H1 (cell line): ENCODE results near the gene AIG1. TPM values are rescaled to one million over a fixed set of nuclear protein-coding genes. Genes with fewer than 3 reads are reported as not detected.

Experiments
- CTCF ChIA-PET: fragments of 300-600 bp; sonication (Branson Sonifier 250); formaldehyde crosslinking; loops from one replicate; lab custom pipeline; 2021; ENCODE audit not compliant: partially characterized antibody; lab: Charles Lee
- POLR2A ChIA-PET: fragments of 300-600 bp; sonication (Branson Sonifier 250); formaldehyde crosslinking; loops from one replicate; lab custom pipeline; 2021; ENCODE audit warnings: inconsistent platforms; ENCODE audit not compliant: partially characterized antibody; lab: Charles Lee
- DNase-seq, 2 experiments: peaks; one replicate each; pipeline versions ENCODE4 v3.0.0 to v3.0.0-alpha.2; 2010 to 2022; ENCODE audit warnings: low spot score in 2 of 2, low read depth in 1 of 2, mixed read lengths in 1 of 2
- FAIRE-seq: peaks from 2 replicates; lab custom pipeline; 2011; peaks lifted over from hg19 to GRCh38; lab: Jason Lieb, UNC
- H2AFZ ChIP-seq: 2 replicates; pipeline ENCODE4 v1.8.1; 2012; ENCODE audit warnings: low read length, inconsistent platforms
- H2AK5ac ChIP-seq: 2 replicates; pipeline ENCODE4 v1.6.1; 2013; ENCODE audit warnings: low read depth, low read length
- H2BK120ac ChIP-seq: replicated peaks from 2 replicates; pipeline ENCODE3; 2013; ENCODE audit warnings: low read depth, low read length, inconsistent platforms
- H2BK12ac ChIP-seq: 2 replicates; pipeline ENCODE4 v1.6.1; 2013; ENCODE audit warnings: low read depth, low read length
- H2BK15ac ChIP-seq: 2 replicates; pipeline ENCODE4 v1.6.1; 2013; ENCODE audit warnings: low read length
- H2BK20ac ChIP-seq: 2 replicates; pipeline ENCODE4 v1.6.1; 2013; ENCODE audit warnings: low read length
- H2BK5ac ChIP-seq: 2 replicates; pipeline ENCODE4 v1.6.1; 2013; ENCODE audit warnings: low read depth, low read length
- H3K14ac ChIP-seq: 2 replicates; pipeline ENCODE4 v1.6.1; 2013; ENCODE audit warnings: inconsistent platforms; ENCODE audit not compliant: insufficient read length
- H3K18ac ChIP-seq: 2 replicates; pipeline ENCODE4 v1.6.1; 2013; ENCODE audit warnings: low read length; ENCODE audit errors: extremely low read depth
- H3K23ac ChIP-seq: 2 replicates; pipeline ENCODE4 v1.6.1; 2013; ENCODE audit warnings: inconsistent platforms; ENCODE audit not compliant: insufficient read length
- H3K23me2 ChIP-seq: 2 replicates; pipeline ENCODE4 v1.6.1; 2013; ENCODE audit warnings: low read depth, low read length
- H3K27ac ChIP-seq: 2 replicates; pipeline ENCODE4 v1.6.1; 2011; ENCODE audit warnings: low read depth, low read length, inconsistent platforms
- H3K27me3 ChIP-seq, 4 experiments: replicated peaks in 1 of 4; 1 replicate in 1 of 4; 2 replicates in 3 of 4; pipeline versions ENCODE4 v1.6.1 to v1.8.1; 2011 to 2013; ENCODE audit warnings: low read length in 3 of 4, mild to moderate bottlenecking in 3 of 4, inconsistent platforms in 2 of 4, mixed read lengths in 2 of 4, moderate library complexity in 1 of 4; ENCODE audit not compliant: control insufficient read depth in 3 of 4, insufficient read depth in 3 of 4; ENCODE audit errors: extremely low read depth in 1 of 4
- H3K36me3 ChIP-seq, 4 experiments: 2 replicates each; pipeline versions ENCODE4 v1.6.1 to v1.8.1; 2011 to 2013; ENCODE audit warnings: mild to moderate bottlenecking in 4 of 4, low read length in 3 of 4, moderate library complexity in 2 of 4, control low read depth in 1 of 4, inconsistent platforms in 1 of 4; ENCODE audit not compliant: insufficient read depth in 4 of 4, control insufficient read depth in 2 of 4
- H3K4ac ChIP-seq: replicated peaks from 2 replicates; pipeline ENCODE3; 2013; ENCODE audit warnings: low read length, low read depth, mixed read lengths, inconsistent platforms; ENCODE audit not compliant: insufficient read length
- H3K4me1 ChIP-seq, 4 experiments: replicated peaks in 1 of 4; 1 replicate in 1 of 4; 2 replicates in 3 of 4; pipeline versions ENCODE4 v1.6.1 to v1.8.1; 2011 to 2013; ENCODE audit warnings: low read length in 3 of 4, inconsistent platforms in 2 of 4, mixed read lengths in 1 of 4; ENCODE audit not compliant: insufficient read depth in 4 of 4, control insufficient read depth in 3 of 4
- H3K4me2 ChIP-seq, 2 experiments: 2 replicates each; pipeline versions ENCODE4 v1.6.1 to v1.8.1; 2011 to 2013; ENCODE audit warnings: low read depth in 2 of 2, low read length in 2 of 2, control low read depth in 1 of 2, inconsistent platforms in 1 of 2, mild to moderate bottlenecking in 1 of 2; ENCODE audit not compliant: insufficient read depth in 1 of 2
- H3K4me3 ChIP-seq, 4 experiments: fragments of 200-600, 300-600 bp in 1 of 4; sonication (generic), shearing (Covaris generic), sonication (Bioruptor Twin) in 1 of 4; 2 replicates each; pipeline versions ENCODE4 v1.5.1 to v1.8.1; 2011 to 2016; ENCODE audit warnings: low read length in 4 of 4, low read depth in 3 of 4, control low read depth in 2 of 4, inconsistent platforms in 2 of 4, mild to moderate bottlenecking in 2 of 4, mixed read lengths in 1 of 4, moderate library complexity in 1 of 4; ENCODE audit not compliant: insufficient read depth in 2 of 4; ENCODE audit errors: extremely low read depth in 1 of 4
- H3K56ac ChIP-seq: replicated peaks from 2 replicates; pipeline ENCODE3; 2013; ENCODE audit warnings: low read depth, mild to moderate bottlenecking, mixed read lengths, low read length, inconsistent platforms; ENCODE audit not compliant: insufficient read length
- H3K79me1 ChIP-seq: 2 replicates; pipeline ENCODE4 v1.6.1; 2013; ENCODE audit warnings: low read depth, low read length, control low read depth
- H3K79me2 ChIP-seq, 2 experiments: 2 replicates each; pipeline versions ENCODE4 v1.6.1 to v1.8.1; 2012 to 2013; ENCODE audit warnings: low read length in 2 of 2, mild to moderate bottlenecking in 2 of 2, inconsistent platforms in 1 of 2; ENCODE audit not compliant: insufficient read depth in 2 of 2, control insufficient read depth in 1 of 2
- H3K9ac ChIP-seq, 4 experiments: replicated peaks in 1 of 4; 1 replicate in 1 of 4; 2 replicates in 3 of 4; pipeline versions ENCODE4 v1.6.1 to v1.8.1; 2011 to 2013; ENCODE audit warnings: low read depth in 3 of 4, low read length in 3 of 4, control low read depth in 2 of 4, mild to moderate bottlenecking in 2 of 4, moderate library complexity in 2 of 4, inconsistent platforms in 1 of 4; ENCODE audit errors: extremely low read depth in 1 of 4
- H3K9me3 ChIP-seq, 2 experiments: 2 replicates each; pipeline versions ENCODE4 v1.6.1 to v1.8.1; 2012 to 2013; ENCODE audit warnings: mild to moderate bottlenecking in 2 of 2, moderate library complexity in 2 of 2, control low read depth in 1 of 2, inconsistent platforms in 1 of 2, low read depth in 1 of 2, low read length in 1 of 2, mixed read lengths in 1 of 2; ENCODE audit not compliant: insufficient read depth in 2 of 2
- H4K20me1 ChIP-seq, 2 experiments: replicated peaks in 1 of 2; 2 replicates each; pipeline versions ENCODE3 to v1.8.1; 2011 to 2013; ENCODE audit warnings: inconsistent platforms in 2 of 2, low read length in 2 of 2, mild to moderate bottlenecking in 1 of 2; ENCODE audit not compliant: insufficient read depth in 2 of 2, control insufficient read depth in 1 of 2
- H4K5ac ChIP-seq: 2 replicates; pipeline ENCODE4 v1.6.1; 2013; ENCODE audit warnings: low read length, low read depth, mixed read lengths, inconsistent platforms; ENCODE audit not compliant: insufficient read length
- H4K8ac ChIP-seq: 2 replicates; pipeline ENCODE4 v1.8.0; 2013; ENCODE audit warnings: mild to moderate bottlenecking, moderate library complexity, low read length, inconsistent platforms; ENCODE audit not compliant: insufficient read depth; ENCODE audit errors: extremely low read depth
- H4K91ac ChIP-seq: replicated peaks from 2 replicates; pipeline ENCODE3; 2013; ENCODE audit warnings: low read length, mixed read lengths, inconsistent platforms; ENCODE audit not compliant: insufficient read length
- E2F6 ChIP-seq: IDR thresholded peaks from 2 replicates; pipeline ENCODE4 v1.6.1; 2012; ENCODE audit warnings: inconsistent platforms
- WGBS, 2 experiments: shearing (Covaris generic) in 1 of 2; methylation state at CpG; one replicate each; pipeline versions ENCODE4 v1.1.6 to v1.1.7; 2013 to 2015; ENCODE audit warnings: low lambda C conversion rate in 2 of 2, mixed read lengths in 2 of 2, inconsistent platforms in 1 of 2, low coverage in 1 of 2, missing lambda C conversion rate in 1 of 2; ENCODE audit not compliant: insufficient replicate concordance in 2 of 2, insufficient coverage in 1 of 2, insufficient read length in 1 of 2; ENCODE audit errors: extremely low coverage in 1 of 2, missing lambda C conversion rate in 1 of 2; 5-methylcytosine and 5-hydroxymethylcytosine counted together
- polyA plus RNA-seq, 7 experiments: library from polyadenylated mRNA; depleted of rRNA in 3 of 7; stranded (reverse) in 5 of 7; unstranded in 2 of 7; fragments of >200 nt in 5 of 7; fragments of 200-250 nt in 2 of 7; gene quantifications; 1 replicate in 5 of 7; 2 replicates in 1 of 7; 4 replicates in 1 of 7; pipeline versions ENCODE4 v1.2.1 to v1.2.3, GENCODE V29; 2011 to 2013; ENCODE audit warnings: missing spikeins in 2 of 7, mixed read lengths in 2 of 7
- total RNA-seq: library from RNA; stranded (reverse); fragmentation: NEBNext Ultra II Directional; extraction: Animal tissue kit (Norgen Biotek cat#: 25700); gene quantifications from 2 replicates; pipeline ENCODE4 v1.2.1, GENCODE V29; 2021

The AIG1 gene
- total and polyA plus RNA-seq, 2 of the 8 experiments (the other 6 are each of a cell fraction or from before 2014, with no cell fraction given): 56.6 to 58.4 TPM

- POLR2A ChIA-PET: interaction anchor here (0.8 kb wide), 1 partner anchor 79 kb away, joined by 3 read pairs; no protein-coding TSS in a partner anchor
- Histone ChIP-seq H4K20me1 (no peaks in the 10 kb centered on the region), H2AK5ac (no peak overlapping the region), H4K91ac (no peak overlapping the region), H3K27ac (no peak overlapping the region), H3K18ac (no peak overlapping the region), H3K36me3 (no peaks in the 10 kb centered on the region), H3K79me1 (0 out of 2 replicates have a peak, but pooled peaks cover 2% of the 10 kb centered on the region), H3K23me2 (peaks cover 7% of the 10 kb centered on the region), H3K79me2 (peaks cover 0 to 38% of the 10 kb centered on the region in 2 experiments; a peak in 2 of 4 replicates), H3K23ac (no peak overlapping the region), H3K4me2 (no peak overlapping the region), H2BK15ac (no peak overlapping the region), H3K4ac (no peak overlapping the region), H2AFZ (no peak overlapping the region), H3K9me3 (no peaks in the 10 kb centered on the region), H4K5ac (no peak overlapping the region), H4K8ac (no peak overlapping the region), H3K9ac (no peak overlapping the region), H3K4me3 (no peak overlapping the region), H2BK12ac (no peak overlapping the region), H2BK120ac (no peak overlapping the region), H3K4me1 (peaks cover 5 to 18% (median 13%) of the 10 kb centered on the region in 4 experiments; a peak in 5 of 7 replicates), H3K27me3 (no peaks in the 10 kb centered on the region), H2BK5ac (no peak overlapping the region), H2BK20ac (no peak overlapping the region), H3K56ac (no peak overlapping the region), H3K14ac (no peak overlapping the region)
- CTCF ChIA-PET: interaction anchor here (0.6 to 2.3 kb wide), 3 partner anchors 16 to 610 kb away, joined by 3 to 5 read pairs (median 4); no protein-coding TSS in a partner anchor
- no peak for DNase-seq
- 94% methylated on average over 4 of the region's 4 CpGs; no CpG with 5 or more reads in 1 of the 2 experiments for WGBS, 2 experiments
- no peak for FAIRE-seq
- TF ChIP-seq E2F6: no peak
Measured at GRCh38 chr6:143064951-143065683, 4.4 kb downstream of the AIG1 start.
